Activated effector memory CD4-positive, alpha-beta T cell treated with Interleukin-2 at 50 U/mL for 16 hours (primary cell): ENCODE data around the gene BHMT.
"Not testable (repeated sequence)": the region's sequence is repeated elsewhere in the genome, so short reads cannot be mapped to it uniquely, and the experiment has no call there.

Source experiments
- DNase-seq: peaks from one replicate; pipeline ENCODE4 v3.0.0-alpha.2; 2020

Gene BHMT

GRCh38 chr5:79173626-79174025 is 62.0 kb downstream of the BHMT start:
- DNase-seq = no peak

GRCh38 chr5:79180449-79180848 is 68.8 kb downstream of the BHMT start:
- DNase-seq = not testable (repeated sequence)

GRCh38 chr5:79181419-79182022 is 69.9 kb downstream of the BHMT start:
- DNase-seq = no peak
